Calu3 (cell line): Measurements from ENCODE around the gene CREM. TPM values are rescaled to one million over a fixed set of nuclear protein-coding genes. Genes with fewer than 3 reads are reported as not detected.

Source experiments
- BruUV-seq: library from RNA; stranded (reverse); fragments of 400-500 nt; replicated peaks from 2 replicates; lab custom pipeline; 2021; lab: Mats Ljungman, UMichigan
- CTCF ChIA-PET: fragments of 300-600 bp; sonication (Branson Sonifier 250); formaldehyde crosslinking; loops from one replicate; lab custom pipeline; 2022; ENCODE audit warnings: antibody characterized with exemption; lab: Charles Lee
- DNase-seq: peaks from one replicate; pipeline ENCODE4 v3.0.0; 2022
- H3K27ac Mint-ChIP-seq: one replicate; pipeline ENCODE4 v1.8.0; 2022; ENCODE audit warnings: mixed read lengths; ENCODE audit not compliant: unreplicated experiment
- H3K27me3 Mint-ChIP-seq: one replicate; pipeline ENCODE4 v1.8.0; 2022; ENCODE audit warnings: mixed read lengths; ENCODE audit not compliant: unreplicated experiment
- H3K36me3 Mint-ChIP-seq: one replicate; pipeline ENCODE4 v1.8.0; 2022; ENCODE audit warnings: mild to moderate bottlenecking, moderate library complexity, mixed read lengths; ENCODE audit not compliant: insufficient read depth, unreplicated experiment
- H3K4me1 Mint-ChIP-seq: one replicate; pipeline ENCODE4 v1.8.0; 2022; ENCODE audit warnings: mild to moderate bottlenecking, low read depth, mixed read lengths; ENCODE audit not compliant: unreplicated experiment
- H3K4me3 Mint-ChIP-seq: one replicate; pipeline ENCODE4 v1.8.0; 2022; ENCODE audit warnings: mild to moderate bottlenecking, low read depth, moderate library complexity, mixed read lengths; ENCODE audit not compliant: unreplicated experiment
- H3K9me3 Mint-ChIP-seq: one replicate; pipeline ENCODE4 v1.8.0; 2022; ENCODE audit warnings: low read depth, mixed read lengths; ENCODE audit not compliant: unreplicated experiment
- CTCF ChIP-seq: fragments of 200-600 bp; IDR thresholded peaks from one replicate; pipeline ENCODE4 v1.8.0; 2022; ENCODE audit warnings: antibody characterized with exemption; ENCODE audit not compliant: unreplicated experiment
- intact Hi-C: fragments of 100-400 bp; cut with micrococcal nuclease; formaldehyde crosslinking; loops from one replicate; pipeline ENCODE4 v1.10.0; 2022; ENCODE audit not compliant: unreplicated experiment
- total RNA-seq: library from RNA; stranded (reverse); gene quantifications from 2 replicates; pipeline ENCODE4 v1.2.3, GENCODE V29; 2022

The CREM gene
- total RNA-seq, 1 experiment from 2014 or later = 20.3 TPM

- Mint-ChIP-seq H3K36me3 (no peaks in the 10 kb centered on the region), H3K27me3 (no peaks in the 10 kb centered on the region), H3K4me1 (no peaks in the 10 kb centered on the region), H3K9me3 (no peaks in the 10 kb centered on the region), H3K27ac (no peak overlapping the region), H3K4me3 (no peak overlapping the region)
- intact Hi-C loops = no loop called here
- CTCF ChIA-PET = no interaction called here
- DNase-seq = no peak
- no TSS peak for BruUV-seq
- no peak for TF ChIP-seq CTCF
Measured at GRCh38 chr10:35244549-35244948, 117.9 kb downstream of the CREM start.

GRCh38 chr10:35246770-35247343 lies 120.2 kb downstream of the CREM start:
- Mint-ChIP-seq H3K9me3 (no peaks in the 10 kb centered on the region), H3K4me3 (no peak overlapping the region), H3K27me3 (no peaks in the 10 kb centered on the region), H3K27ac (no peak overlapping the region), H3K36me3 (no peaks in the 10 kb centered on the region), H3K4me1 (no peaks in the 10 kb centered on the region)
- no peak for DNase-seq
- CTCF ChIA-PET = interaction anchor here (0.6 to 0.7 kb wide), 2 partner anchors 20 to 349 kb away, joined by 3 read pairs; no protein-coding TSS in a partner anchor
- intact Hi-C loops = no loop called here
- BruUV-seq = no TSS peak
- no peak for TF ChIP-seq CTCF

GRCh38 chr10:35251373-35252100 lies 124.9 kb downstream of the CREM start:
- H3K27me3 Mint-ChIP-seq = no peaks in the 10 kb centered on the region
- no peaks in the 10 kb centered on the region for H3K36me3 Mint-ChIP-seq
- CTCF ChIA-PET = no interaction called here
- TF ChIP-seq CTCF = no peak
- no peaks in the 10 kb centered on the region for H3K9me3 Mint-ChIP-seq
- no TSS peak for BruUV-seq
- no peak overlapping the region for H3K4me3 Mint-ChIP-seq
- no peak overlapping the region for H3K27ac Mint-ChIP-seq
- intact Hi-C loops = no loop called here
- DNase-seq = no peak
- H3K4me1 Mint-ChIP-seq = no peaks in the 10 kb centered on the region

- Mint-ChIP-seq H3K4me3 (no peak overlapping the region), H3K27me3 (no peaks in the 10 kb centered on the region), H3K36me3 (no peaks in the 10 kb centered on the region), H3K27ac (no peak overlapping the region), H3K4me1 (no peaks in the 10 kb centered on the region), H3K9me3 (peaks cover 2% of the 10 kb centered on the region)
- BruUV-seq = no TSS peak
- CTCF ChIA-PET = no interaction called here
- intact Hi-C loops = no loop called here
- no peak for DNase-seq
- no peak for TF ChIP-seq CTCF
Measured at GRCh38 chr10:35257057-35257983, 130.7 kb downstream of the CREM start.
